K562 treated with DMSO at 1 percent for 12 hours (cell line): ENCODE measurements around the gene CCL5. TPM values are rescaled to one million over a fixed set of nuclear protein-coding genes. Genes with fewer than 3 reads are reported as not detected.

Experiments
- total RNA-seq: library from RNA; unstranded; fragments of 300-600 nt; gene quantifications from 2 replicates; pipeline ENCODE4 v1.2.3, GENCODE V29; 2022; ENCODE audit not compliant: insufficient read depth

Gene CCL5
- not detected in 2 replicates for total RNA-seq

DNA sequence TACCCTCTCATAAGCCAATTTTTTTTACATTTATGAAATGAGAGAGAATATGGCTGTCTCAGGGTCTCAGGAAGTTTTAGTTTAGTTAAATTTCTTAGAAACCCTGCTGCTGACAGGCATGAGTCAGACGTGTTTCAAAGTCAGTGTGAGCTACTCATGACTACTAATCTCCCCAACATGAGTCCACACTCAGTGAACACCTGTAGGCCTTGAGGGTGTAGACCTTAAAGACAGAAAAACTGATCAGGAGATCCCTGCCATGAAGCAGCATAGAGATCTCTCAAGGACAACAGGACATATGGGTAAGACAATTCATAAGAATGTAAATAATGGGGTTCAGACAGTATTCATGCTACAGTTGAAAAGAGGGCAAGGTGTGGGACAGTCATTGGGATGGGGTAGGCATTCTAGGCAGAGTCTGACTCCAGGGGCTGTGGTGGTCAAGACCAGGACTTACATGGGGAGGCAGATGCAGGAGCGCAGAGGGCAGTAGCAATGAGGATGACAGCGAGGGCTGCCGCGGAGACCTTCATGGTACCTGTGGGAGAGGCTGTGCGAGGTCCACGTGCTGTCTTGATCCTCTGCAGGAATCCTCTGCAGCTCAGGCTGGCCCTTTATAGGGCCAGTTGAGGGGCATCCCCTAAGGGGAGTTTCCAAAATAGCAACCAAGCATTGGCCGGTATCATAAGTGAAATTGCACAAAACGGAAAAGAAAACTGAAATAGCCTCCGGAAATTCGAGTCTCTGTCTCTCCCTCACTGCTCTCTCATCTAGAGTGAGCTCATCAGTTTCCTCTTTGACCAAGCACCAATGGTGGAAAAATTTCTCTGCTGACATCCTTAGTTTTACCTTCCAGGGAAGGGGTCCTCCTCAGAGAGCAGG is at the start of gene CCL5:
Gene CCL5 (minus strand): TSS at position 588 of the 882 bp plus-strand sequence.

DNA sequence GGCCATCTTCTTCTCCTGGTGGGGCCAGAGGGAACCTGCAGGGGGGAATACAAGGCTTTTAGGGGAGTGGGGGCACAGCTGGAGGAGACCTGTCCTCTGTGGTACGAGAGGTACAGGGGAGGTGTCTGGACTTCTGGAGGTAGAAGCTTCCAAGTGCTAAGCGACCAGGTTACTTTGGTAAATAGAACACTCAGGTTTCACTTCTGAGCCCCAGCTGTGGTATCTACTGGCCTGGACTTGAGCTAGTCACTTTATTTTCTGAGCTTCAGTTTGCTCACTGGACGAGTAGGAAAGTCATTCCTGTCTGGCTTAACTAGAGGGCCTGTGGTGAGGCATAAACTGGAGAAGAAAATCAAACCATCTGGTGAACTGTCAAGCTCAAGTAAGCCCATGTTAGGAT is 11.4 kb downstream of the CCL5 start, which contains the start of gene HEATR9:
Gene HEATR9 (minus strand): TSS at position 155 of the 400 bp plus-strand sequence. CDS start 149 bp downstream, at position 6.

Other genes with a start within 250 kb of the CCL5 start
- not detected in 2 replicates for gene RASL10B, start 148.7 kb downstream of the CCL5 start, total RNA-seq
- gene GAS2L2, start 127.1 kb downstream of the CCL5 start, total RNA-seq: not detected in 2 replicates
- gene C17orf50, start 119.5 kb downstream of the CCL5 start, total RNA-seq: not detected in 2 replicates
- not detected in 2 replicates for gene MMP28, start 84.7 kb downstream of the CCL5 start, total RNA-seq
- gene TAF15, start 70.9 kb downstream of the CCL5 start, total RNA-seq: 64.6 and 167 TPM in 2 replicates
- gene HEATR9, start 11.5 kb downstream of the CCL5 start, total RNA-seq: not detected in 2 replicates
- gene RDM1, start 50.4 kb upstream of the CCL5 start, total RNA-seq: 8.6 and 22.3 TPM in 2 replicates
- not detected in 2 replicates for gene LYZL6, start 63.4 kb upstream of the CCL5 start, total RNA-seq
- gene CCL16, start 101.1 kb upstream of the CCL5 start, total RNA-seq: not detected in 2 replicates
- gene CCL14, start 106.4 kb upstream of the CCL5 start, total RNA-seq: not detected in 2 replicates
- gene CCL15, start 121.2 kb upstream of the CCL5 start, total RNA-seq: not detected in 2 replicates
- gene CCL23, start 137.6 kb upstream of the CCL5 start, total RNA-seq: not detected in 2 replicates
- not detected in 2 replicates for gene CCL18, start 183.9 kb upstream of the CCL5 start, total RNA-seq
- not detected in 2 replicates for gene CCL3, start 209.8 kb upstream of the CCL5 start, total RNA-seq
- gene CCL4, start 223.5 kb upstream of the CCL5 start, total RNA-seq: not detected in 2 replicates